ENCODE results near the gene TTBK2.

- TF ChIP-seq CTCF (IDR thresholded peaks at IDR 0.05 in 4 of 5, conservative IDR thresholded peaks at IDR 0.05 in 1 of 5): no peak
- no peak for TF ChIP-seq POLR2A (IDR thresholded peaks at IDR 0.05)
Measured at GRCh38 chr15:42750306-42750705, 170.3 kb downstream of the TTBK2 start.

Data from gastrocnemius medialis (tissue), 4 donors.